HG03045 (cell line): Measurements from ENCODE around the gene PNPLA3.

ENCODE experiments used
- ATAC-seq: cut with Tn5 transposase; IDR thresholded peaks from one replicate; pipeline ENCODE4 v1.9.1; 2021; ENCODE audit warnings: mild to moderate bottlenecking, moderate library complexity; ENCODE audit not compliant: unreplicated experiment

Gene PNPLA3, protein sequence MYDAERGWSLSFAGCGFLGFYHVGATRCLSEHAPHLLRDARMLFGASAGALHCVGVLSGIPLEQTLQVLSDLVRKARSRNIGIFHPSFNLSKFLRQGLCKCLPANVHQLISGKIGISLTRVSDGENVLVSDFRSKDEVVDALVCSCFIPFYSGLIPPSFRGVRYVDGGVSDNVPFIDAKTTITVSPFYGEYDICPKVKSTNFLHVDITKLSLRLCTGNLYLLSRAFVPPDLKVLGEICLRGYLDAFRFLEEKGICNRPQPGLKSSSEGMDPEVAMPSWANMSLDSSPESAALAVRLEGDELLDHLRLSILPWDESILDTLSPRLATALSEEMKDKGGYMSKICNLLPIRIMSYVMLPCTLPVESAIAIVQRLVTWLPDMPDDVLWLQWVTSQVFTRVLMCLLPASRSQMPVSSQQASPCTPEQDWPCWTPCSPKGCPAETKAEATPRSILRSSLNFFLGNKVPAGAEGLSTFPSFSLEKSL

GRCh38 chr22:43923631-43924464 lies at the start of gene PNPLA3:
Gene PNPLA3, plus strand, starts transcription at chr22:43923805. Its CDS starts 107 bp downstream, at chr22:43923912.
- no peak for ATAC-seq

- ATAC-seq, result no peak
These were observed 46.6 kb upstream of the PNPLA3 start for GRCh38 chr22:43876866-43877509.

DNA sequence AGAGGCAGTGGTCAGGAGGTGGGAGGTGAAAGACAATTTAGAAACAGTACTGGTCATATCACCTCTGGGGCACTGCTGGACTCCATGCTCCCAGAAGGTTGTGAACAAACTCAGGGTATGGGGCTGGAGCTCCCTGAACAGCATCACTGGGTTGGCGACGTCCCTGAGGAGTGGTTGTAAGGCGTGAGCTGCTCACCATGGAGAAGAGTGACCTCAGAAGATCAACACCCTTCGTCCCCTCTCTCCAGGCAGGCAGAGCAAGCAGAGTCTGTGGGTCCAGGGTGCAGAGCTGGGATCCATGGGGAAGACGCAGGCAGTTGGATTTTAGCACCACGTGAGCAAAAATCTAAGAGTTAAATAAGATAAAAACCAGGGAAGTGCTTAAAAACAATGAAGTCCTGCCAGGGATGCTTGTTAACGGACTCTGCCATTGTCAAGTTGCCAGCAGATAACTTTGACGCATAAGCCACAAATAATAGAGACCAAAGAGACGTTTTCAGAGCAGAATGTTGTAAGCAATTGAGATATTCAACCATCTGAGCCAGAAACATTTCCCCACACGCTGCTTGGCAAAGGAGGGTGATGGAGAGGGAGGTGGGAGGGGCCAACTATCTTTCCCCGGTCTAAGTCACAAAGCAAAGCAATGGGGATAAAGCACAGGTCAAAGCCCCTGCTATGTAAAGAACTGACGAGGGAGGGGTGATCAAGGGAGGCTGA lies 45.4 kb upstream of the PNPLA3 start:
- no peak for ATAC-seq

- no peak for ATAC-seq
These were observed 44.6 kb upstream of the PNPLA3 start for GRCh38 chr22:43878831-43879550.

DNA sequence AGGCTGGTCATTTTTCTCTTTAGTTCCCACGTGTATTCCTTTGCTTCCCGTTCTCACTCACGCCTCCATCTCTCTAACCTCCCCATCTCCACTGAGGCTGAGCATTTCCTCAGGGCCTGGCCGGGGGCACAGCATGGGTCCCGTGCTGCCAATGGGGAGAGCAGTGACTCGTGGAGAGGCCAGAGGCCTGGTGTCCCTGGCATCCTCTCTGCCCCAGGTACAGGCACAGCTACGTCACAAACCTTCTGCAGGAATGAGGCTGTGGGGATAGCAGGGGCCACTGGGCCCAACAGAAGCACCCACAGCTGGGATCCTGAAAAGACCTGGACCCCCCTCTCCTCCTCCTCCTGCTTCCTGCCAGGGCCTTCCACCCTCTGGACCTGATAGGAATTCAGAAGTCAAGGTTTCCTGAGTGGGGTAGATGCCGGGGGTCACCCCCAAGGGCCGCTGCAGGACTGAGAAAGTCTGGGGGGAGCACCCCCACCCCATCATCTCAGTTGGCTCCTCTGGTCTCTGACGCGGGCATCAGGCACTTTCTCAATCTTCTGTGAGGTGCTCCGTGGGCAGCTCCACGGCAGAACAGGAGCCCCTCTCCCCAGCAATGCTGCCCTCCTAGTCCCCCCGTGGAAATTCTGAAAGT lies 43.6 kb upstream of the PNPLA3 start:
- no peak for ATAC-seq

DNA sequence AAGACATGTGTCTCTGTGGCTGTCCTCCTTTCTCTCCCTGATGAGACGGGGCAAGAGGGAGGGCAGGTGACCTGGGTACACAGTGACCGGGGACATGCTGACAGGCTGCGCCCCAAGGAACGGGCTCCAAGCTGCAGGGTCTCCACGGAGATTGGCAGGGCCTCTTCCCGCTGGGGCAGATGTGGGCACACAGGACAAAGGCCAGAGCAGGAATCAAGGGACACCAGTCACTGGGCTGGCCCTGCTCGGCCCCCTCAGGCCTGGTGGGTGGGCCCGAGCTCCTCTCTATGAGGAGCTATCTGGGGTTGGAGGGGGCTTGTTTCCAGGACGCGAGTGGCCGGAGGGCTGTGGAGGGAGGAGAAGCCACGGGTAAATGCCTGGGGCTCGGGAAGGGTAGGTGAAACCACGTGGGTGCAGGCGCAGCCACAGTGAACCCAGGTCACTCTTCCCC lies 43.0 kb upstream of the PNPLA3 start:
- no peak for ATAC-seq

GRCh38 chr22:43881091-43882061 lies 42.2 kb upstream of the PNPLA3 start:
- no peak for ATAC-seq

- ATAC-seq, result no peak
These were observed 41.4 kb upstream of the PNPLA3 start for GRCh38 chr22:43882122-43882767.

DNA sequence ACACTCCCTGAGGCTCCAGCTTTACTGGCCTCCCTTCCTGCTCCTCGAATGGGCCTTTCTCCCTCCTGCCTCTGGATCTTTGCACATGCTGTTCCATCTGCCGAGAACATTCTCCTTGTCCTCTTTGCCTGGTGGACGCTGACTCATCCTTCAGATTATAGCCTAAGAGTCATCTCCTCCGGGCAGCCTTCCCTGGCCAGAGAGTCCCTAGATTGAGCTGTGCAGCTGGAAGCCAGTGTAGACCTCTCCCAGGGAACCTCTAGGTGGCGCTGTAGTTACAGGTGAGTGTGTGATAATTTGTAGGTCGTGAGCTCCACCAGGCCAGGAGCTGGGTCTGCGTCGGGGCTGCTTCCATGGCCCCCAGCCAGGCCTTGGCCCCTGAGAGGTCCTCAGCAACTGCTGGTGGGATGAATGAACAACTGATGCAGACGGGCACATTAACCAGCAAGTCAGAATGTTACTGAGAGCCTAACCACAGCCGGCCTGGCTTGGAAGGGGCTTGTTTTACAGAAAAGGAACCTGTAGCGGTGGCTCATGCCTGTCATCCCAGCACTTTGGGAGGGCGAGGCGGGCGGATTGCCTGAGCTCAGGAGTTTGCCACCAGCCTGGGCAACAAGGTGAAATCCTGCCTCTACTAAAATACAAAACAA lies 40.5 kb upstream of the PNPLA3 start:
- no peak for ATAC-seq

- no peak for ATAC-seq
These were observed 39.7 kb upstream of the PNPLA3 start for GRCh38 chr22:43883719-43884415.

DNA sequence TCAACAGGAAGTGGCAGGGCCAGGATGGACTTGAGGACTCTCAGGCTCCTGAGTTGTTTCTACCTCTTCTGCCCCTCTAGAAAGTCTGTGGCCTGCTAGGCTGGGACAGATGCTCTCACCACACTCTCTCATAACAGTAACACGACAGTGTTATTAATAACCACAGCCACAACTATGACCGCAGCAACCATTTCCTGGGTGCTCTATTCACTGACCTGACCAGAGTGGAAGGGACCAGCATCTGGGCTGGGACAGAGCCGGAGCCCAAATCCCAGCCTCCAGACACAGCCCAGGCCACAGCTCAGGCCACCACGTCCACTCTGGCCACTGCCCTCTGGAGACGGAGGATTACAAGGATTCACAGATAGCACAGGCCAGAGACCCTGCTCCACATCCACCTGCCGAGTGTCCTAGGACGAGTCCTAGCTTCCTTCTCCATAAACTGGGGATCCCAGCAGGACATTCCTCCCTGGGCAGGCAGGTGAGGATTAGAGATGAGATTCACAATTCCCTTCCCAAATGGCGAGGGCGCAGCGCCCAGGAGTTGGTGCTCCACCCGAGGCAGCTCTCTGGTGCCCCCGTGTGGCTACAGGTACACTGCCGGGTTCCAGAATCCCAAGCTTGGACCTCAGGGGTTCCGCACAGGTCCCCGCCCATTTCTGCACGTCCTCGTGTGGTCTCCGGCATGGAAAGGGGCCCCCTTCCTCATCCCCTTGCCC lies 38.8 kb upstream of the PNPLA3 start:
- ATAC-seq, result peak; percentile 77

DNA sequence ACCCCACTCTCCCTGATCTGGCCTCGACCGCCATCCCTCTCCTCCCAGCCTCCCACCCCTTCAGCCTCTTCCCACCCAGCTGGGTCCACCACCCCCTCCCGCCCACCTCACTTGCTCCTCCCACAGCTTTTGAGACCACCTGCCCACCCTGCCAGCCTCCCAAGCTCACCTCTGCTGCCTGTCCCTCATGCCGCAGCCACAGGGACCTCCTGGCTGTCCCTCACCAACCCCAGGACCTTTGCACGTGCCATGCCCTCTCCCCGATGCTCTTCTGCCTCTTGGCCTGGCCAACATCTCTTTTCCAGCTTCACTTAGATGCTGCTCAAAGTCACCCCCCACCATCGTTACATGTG lies 38.3 kb upstream of the PNPLA3 start:
- ATAC-seq, result no peak

DNA sequence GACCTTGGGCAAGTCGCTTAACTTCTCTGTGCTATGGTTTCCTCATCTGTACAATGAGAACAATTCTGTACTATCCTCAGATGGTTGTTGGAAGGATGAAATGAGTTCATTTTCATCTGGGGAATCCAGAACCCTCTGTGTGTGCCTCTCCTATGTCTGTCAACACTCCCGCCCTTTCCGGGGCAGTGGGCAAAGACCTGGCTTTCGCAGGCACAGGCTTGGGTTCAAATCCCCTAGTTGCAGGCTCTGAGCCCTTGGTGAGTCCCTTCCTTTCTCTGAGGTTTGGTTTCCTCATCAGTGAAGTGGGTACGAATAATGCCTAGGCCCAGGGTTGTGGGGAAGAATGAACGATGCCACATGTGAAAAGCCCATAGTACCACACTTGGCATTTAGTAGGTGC lies 37.8 kb upstream of the PNPLA3 start:
- no peak for ATAC-seq

GRCh38 chr22:43886231-43886630 lies 37.4 kb upstream of the PNPLA3 start:
- ATAC-seq, result no peak

DNA sequence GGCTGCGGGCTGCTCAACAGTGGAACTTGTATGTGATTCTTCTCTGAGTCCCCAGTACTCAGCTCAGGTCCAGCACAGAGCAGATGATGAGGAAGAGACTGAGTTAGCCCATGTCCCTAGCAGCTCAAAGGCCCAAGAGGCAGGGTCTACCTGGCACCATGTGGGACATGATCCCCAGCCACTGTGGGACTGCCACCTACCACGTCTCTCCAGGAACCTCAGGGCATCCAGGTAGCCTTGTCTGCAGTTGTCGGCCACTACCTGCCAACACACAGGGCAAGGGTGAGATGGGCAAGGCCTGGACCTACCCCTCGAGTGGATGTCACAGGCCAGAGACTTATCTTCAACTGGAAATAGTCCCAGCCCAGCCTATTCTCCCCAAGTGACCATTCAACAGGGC lies 36.2 kb upstream of the PNPLA3 start:
- no peak for ATAC-seq

DNA sequence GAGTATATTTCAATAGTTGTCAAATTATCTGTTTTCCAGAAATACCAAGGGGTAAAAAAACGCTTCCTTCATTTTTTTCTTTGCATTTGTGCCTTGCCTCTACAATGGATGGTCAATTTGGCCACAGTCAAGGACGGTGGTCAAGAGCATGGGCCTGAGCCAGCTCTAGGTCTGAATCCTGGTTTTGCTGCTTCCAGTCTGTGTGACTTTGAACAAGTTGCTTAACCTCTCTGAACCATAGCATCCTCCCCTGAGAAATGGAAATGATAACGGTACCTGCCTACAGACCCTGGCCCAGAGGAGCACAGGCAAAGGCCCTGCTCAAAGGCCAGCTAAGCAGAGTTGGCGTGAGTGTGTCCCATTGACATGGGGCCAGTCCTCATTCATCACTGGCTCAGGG lies 34.9 kb upstream of the PNPLA3 start:
- ATAC-seq, result no peak
